GM23248 (cell line): ENCODE data around the gene SP4.

Experiments used
- EZH2 ChIP-seq: fragments of 200-600 bp; sonication (generic); IDR thresholded peaks from 2 replicates; pipeline ENCODE4 v1.6.1; 2018; ENCODE audit warnings: antibody characterized with exemption, mild to moderate bottlenecking; ENCODE audit not compliant: insufficient read depth, poor library complexity, severe bottlenecking
- EZH2phosphoT487 ChIP-seq: fragments of 200-600 bp; sonication (generic); IDR thresholded peaks from 2 replicates; pipeline ENCODE4 v1.6.1; 2018; ENCODE audit warnings: antibody characterized with exemption, moderate library complexity, mild to moderate bottlenecking, low read depth; ENCODE audit not compliant: insufficient read depth

GRCh38 chr7:21450941-21451340 lies 23.1 kb downstream of the SP4 start:
- TF ChIP-seq EZH2phosphoT487 (no peak), EZH2 (no peak)
